T-helper 1 cell (primary cell): ENCODE data around the gene CDC42BPG.

Experiments used
- DNase-seq, 5 donors: peaks; one replicate each; pipeline ENCODE4 v3.0.0-alpha.2; 2012 to 2020

The CDC42BPG gene

GRCh38 chr11:64879244-64879900, 34.9 kb upstream of the CDC42BPG start:
- DNase-seq = no peak

DNA sequence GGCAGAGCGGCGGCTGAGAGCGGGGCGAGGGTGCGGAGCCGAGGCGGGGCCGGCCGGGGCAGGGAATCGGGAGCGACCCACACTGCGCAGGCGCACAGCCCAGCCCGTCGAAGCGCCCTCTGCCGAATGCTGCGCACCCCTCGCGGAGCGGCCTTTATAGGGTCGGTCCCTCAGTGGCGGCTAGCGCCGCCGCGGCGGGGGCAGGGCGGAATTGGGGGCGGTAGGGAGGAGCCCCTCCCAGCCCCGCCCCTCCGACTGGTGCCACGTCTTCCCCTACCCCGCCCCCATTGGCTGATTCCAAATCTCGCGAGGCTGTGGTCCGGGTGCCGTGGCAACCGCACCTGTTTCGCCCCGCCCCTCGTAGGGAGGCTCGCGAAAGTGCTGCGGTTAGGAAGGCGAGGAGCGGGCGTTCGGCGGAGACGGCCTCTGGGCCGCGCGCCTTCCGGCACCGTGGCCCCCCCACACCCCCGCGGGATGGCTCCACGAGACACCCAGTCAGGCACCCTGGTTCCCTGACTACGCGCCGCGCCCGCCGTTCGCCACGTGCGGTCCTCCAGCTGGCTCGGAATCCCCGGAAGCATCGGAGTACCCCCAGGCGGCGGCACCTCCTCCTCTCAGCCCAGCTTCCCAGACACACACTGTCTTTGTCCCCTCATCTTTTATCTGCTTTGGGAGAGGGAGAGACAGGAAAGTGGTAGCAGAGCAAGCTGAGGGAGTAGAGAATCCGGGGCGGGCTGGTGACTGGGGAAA, 34.2 kb upstream of the CDC42BPG start, which contains the start of gene EHD1:
TSS of gene EHD1 (minus strand) at position 128 of the 750 bp plus-strand sequence. CDS start 157 bp downstream, outside the sequence.
- DNase-seq = peak; percentile 99 to 100 (median 100)

DNA sequence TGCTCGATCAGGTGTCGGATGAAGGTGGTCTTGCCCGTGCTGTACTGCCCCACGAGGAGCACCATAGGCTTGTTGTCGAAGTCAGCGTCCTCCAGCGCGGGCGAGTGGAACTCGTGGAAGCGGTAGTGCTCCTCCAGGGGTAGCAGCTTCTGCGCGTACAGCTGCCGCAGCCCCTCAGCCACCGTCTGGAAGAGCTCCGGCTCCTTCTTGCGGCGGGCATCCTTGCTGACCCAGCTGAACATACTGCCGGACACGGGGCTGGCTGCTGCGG, 33.7 kb upstream of the CDC42BPG start:
- DNase-seq = no peak

- DNase-seq = no peak
These were observed 33.2 kb upstream of the CDC42BPG start for GRCh38 chr11:64877390-64878222.

- no peak for DNase-seq
These were observed 32.4 kb upstream of the CDC42BPG start for GRCh38 chr11:64876835-64877341.

DNA sequence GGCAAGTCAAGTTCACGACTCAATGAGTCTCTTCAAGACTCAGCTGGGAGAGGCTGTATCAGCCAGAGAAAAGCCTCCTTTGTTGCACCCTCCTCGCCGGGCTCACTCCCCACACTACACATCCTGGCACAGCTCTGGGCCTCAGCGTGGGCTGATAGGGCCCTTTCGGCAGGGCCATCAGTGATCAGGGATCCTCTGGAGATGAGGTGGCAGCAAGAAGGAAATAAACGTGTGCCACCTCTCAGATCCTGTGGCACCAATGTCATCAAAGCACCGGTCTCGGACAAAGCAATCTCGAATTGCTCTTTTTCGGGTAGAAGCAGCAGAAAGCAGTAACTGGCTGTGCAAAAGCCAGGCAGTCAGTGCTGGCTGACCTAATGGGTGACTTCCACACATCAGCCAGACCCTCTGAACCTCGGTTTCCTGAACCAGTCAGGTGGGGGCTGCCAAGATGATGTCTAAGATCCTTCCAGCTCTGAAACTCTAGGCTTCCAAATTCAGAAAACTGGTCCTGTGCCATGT, 31.8 kb upstream of the CDC42BPG start:
- peak in 1 of 5 donors; percentile 61 for DNase-seq

GRCh38 chr11:64875369-64876228, 31.1 kb upstream of the CDC42BPG start:
- no peak for DNase-seq

DNA sequence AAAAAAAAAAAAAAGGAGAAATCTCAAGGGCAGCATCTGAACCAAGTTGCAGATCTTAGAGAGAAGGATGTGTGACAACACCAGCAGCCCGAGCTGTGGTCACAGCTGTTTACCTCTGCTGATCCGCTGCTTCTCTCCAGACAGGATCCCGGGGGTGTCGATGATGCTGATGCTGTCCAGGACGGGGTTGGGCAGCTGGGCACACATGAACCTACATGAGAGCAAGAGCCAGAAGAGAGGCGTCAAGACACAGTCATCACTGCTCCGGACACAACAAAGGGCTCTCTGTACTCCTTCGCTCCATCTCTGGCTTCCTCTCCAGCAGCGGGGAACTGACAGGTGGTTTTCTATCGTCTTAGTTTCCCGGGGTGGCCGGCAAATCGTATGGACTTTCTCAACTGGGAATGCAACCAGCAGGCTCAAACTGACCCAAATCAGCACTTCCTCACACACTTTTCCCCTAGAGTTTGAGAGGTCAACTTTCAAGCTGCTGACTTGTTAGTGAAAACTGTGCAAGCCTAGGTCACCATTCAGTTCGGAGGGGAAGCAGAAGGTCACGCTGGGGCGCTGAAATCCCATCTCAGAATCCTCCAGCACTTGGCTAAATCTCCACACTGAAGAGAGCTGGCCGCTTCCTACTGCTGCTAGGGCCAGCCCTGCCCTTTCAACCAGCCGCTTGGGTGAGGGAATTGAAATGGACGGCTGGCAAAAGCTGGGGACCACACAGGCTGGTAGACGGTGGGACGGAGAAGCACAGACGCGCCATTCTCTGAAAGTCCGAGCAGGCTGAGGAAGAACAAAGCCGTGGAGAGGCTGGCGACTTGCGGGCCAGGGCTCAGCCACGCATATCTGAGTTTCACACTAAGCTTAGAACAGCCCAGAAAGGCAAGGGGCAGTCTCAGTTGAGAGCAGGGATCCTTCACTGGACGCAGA, 30.1 kb upstream of the CDC42BPG start:
- peak in 2 of 5 donors; percentile 43 to 48 for DNase-seq

- no peak for DNase-seq
These were observed 28.5 kb upstream of the CDC42BPG start for GRCh38 chr11:64872790-64873488.

DNA sequence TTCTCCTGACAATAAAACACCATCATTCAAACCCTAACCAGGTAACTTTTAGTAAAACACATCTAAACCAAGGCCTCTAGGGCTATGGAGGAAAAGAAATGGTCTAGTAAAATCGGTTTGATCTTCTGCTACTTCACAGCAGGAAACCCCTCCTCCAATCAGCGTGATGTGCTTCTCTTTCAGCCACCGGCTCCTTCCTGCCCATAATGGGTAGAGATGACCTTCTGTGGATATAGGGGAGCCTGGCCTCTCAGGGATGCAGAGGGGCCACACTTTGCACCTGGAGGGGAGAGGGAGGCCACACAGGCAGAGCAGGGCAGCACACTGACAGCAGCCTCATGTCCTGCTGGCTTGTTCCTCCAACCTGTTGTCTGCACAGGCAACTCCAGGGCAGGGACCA, 27.0 kb upstream of the CDC42BPG start:
- no peak for DNase-seq

DNA sequence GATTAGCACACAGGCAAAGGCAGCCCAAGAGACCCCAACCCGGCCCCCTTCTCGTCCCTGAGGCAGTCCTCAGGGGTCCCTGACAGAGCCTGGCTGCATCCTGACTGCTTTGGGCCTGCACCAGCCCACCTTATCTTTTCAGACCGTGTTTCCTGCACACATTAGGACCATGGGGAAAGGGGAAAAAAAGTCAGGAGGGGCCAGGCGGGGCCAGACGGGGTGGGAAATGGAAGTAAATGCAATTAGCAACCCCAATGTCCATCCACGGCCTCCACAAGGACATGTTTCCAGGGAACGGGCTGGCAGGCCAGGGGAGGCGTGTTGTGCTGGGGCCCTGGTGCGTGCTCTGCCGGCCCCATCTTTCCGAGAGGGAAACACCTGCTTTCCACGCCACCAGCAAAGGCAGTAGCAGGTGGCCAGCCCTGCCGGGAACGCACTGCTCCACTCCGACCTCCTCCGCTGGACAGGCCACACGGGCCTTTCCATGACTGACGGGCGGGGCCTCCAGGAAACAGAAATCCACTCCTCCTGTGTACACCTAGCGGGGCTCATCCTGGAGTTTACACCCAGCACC, 26.5 kb upstream of the CDC42BPG start:
- no peak for DNase-seq

DNA sequence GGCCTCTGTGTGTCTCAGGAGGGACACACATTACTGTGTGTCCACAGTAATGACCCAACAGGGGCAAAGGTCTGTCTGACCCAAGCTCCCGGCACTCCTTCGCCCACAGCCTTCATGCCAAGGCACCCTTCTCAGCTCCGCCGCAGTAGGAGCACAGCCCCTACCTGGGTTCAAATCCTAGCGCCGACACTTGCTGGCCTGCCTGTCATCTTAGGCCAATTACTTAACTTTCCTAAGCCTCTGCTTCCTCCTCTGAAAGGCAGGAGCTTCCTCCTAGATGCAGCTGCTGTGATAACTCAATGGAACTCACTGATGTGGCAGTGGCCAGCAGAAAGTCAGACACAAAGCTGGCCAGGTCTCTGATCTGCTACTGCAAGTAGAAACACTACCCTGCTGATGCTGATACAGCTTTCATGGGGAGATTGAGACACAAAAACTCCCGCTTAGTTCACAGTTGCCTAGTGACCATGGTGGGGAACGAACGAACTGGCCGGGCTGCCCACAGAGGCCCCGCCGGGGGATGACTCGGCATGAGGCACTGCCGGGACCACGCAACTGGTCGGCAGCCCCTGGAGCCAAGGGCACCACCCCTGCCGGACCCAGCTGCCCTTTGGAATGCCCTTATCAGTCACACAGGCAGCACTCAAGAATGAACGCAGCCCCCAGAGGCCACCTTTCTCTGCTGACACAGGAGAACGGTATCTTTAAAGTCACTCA, 25.9 kb upstream of the CDC42BPG start:
- no peak for DNase-seq

DNA sequence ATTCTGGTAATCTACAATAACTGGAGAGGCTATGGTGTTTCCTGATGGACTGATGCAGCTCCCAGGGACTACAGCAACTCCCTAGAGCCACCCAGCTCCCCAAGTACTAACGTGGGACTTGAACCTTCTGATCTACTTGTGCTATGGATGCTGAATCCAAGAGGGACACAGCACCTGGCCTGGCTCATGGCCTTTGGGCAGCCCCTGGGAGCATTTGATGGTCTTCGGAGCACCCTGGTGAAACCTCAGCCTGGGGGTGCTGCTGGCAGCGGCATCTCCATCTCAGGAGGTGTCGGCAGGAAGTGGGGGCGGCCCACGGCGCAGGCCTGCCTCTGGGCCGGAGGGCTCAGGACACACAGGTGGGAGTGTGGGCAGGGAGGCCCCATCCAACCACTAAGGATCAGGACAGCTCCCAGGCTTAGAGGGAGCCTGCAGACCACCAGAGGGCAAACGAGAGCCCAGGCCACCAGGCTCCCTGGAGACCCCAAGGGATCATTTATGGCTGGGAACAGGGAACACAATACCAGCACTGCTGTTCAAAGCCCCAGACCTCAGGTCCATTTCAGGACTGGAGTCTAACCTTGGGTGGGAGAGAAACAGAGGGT, 25.2 kb upstream of the CDC42BPG start:
- DNase-seq = no peak

GRCh38 chr11:64868904-64869570, 24.6 kb upstream of the CDC42BPG start:
- DNase-seq = peak in 1 of 5 donors; percentile 42

DNA sequence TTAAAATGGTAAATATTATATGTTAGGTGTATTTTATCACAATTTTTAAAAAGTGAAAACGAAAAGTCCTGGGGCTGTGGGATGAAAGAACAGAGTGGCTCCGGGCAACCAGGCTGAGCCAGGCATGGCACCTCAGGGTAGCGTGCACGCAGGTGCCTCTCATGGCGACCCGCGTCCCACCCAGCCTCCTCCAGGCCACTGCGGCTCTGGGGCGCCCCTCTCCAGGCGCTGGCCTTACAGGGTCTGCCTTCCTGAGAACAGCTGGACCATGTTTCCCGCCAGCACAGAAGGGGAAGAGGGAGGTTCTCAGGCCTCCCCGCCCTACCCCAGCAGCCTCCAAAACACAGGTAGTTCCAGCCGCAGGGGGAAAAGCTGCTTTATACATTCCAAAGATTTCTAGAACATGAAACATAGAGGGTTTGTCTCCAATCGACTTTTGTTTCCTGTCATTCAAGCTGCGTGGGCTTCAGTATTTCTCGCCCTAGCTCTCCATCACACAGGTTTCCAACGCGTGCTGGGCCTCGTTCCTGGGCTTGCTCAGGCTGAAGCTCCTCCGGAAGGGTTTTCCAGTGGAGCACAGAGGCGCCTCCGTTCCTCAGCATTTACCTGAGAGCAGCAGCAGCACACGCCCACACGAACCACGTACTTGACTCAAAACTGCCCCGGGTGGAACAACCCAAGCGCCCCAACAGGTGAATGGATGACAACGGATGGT, 23.5 kb upstream of the CDC42BPG start:
- DNase-seq = no peak

DNA sequence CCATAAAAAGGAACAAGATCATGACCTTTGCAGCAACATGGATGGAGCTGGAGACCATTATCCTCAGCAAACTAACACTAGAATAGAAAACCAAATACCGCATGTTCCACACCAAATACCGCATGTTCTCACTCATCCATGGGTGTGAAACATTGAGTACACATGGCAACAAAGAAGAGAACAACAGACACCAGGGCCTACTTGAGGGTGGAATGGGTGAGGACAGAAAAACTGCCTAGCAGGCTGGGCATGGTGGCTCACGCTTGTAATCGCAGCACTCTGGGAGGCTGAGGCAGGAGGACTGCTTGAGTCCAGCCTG, 21.7 kb upstream of the CDC42BPG start:
- DNase-seq = no peak

DNA sequence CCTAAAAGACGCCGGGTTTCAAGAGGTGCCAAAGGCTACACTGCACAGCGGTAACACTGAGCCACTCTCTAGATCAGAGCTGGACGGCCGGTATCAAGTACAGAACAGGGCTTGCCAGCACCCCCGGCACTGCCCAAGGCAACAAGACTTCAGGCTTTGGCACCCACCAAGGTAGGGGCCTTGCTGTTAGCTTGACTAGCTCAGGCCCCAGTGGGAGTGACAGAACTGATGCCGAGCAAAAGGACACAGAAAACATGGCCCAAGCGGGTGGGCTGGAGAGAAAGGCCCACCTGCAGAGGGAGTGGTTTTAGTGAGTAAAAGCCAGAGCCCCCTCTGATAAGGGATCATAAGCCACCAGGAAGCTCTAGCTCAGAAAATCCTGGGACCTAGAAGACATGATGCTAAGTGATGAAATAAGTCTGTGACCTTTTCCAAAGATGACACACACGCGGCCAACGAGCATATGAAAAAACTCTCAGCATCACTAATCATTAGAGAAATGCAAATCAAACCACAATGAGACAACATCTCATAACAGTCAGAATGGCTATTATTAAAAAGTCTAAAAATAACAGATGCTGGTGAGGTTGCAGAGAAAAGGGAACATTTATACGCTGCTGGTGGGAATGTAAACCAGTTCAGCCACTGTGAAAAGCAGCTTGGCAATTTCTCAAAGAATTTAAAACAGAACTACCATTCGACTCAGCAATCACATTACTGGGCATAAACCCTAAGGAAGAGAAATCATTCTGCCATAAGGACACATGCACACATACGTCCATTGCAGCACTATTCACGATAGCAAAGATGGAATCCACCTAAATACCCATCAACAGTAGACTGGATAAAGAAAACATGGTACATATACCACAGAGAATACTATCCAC, 21.1 kb upstream of the CDC42BPG start:
- peak in 1 of 5 donors; percentile 69 for DNase-seq
